DND-41 (cell line): Measurements from ENCODE around the gene PAH.

ENCODE experiments used
- ATAC-seq: fragments of 200-7000 bp; cut with Tn5 transposase; 3 replicates; pipeline ENCODE4 v1.9.1; 2021; ENCODE audit warnings: low read depth; ENCODE audit not compliant: insufficient read depth
- DNase-seq: peaks from one replicate; pipeline ENCODE4 v3.0.0-alpha.2; 2020
- H2AFZ ChIP-seq: 2 replicates; pipeline ENCODE4 v1.6.0; 2012; ENCODE audit warnings: low read depth, low read length
- H3K27ac ChIP-seq: 2 replicates; pipeline ENCODE4 v1.5.1; 2012; ENCODE audit warnings: low read length, inconsistent platforms
- H3K27me3 ChIP-seq: fragments of 200-600 bp; sonication (generic); 2 replicates; pipeline ENCODE4 v1.6.0; 2012; ENCODE audit warnings: low read length, mild to moderate bottlenecking, inconsistent platforms; ENCODE audit not compliant: insufficient read depth, poor library complexity
- H3K36me3 ChIP-seq: 2 replicates; pipeline ENCODE4 v1.5.1; 2012; ENCODE audit warnings: low read length, inconsistent platforms; ENCODE audit not compliant: insufficient read depth
- H3K4me1 ChIP-seq: 2 replicates; pipeline ENCODE4 v1.5.1; 2012; ENCODE audit warnings: mild to moderate bottlenecking, low read length; ENCODE audit not compliant: insufficient read depth
- H3K4me2 ChIP-seq: 2 replicates; pipeline ENCODE4 v1.6.0; 2012; ENCODE audit warnings: mild to moderate bottlenecking, moderate library complexity, low read length, inconsistent platforms; ENCODE audit not compliant: insufficient read depth
- H3K4me3 ChIP-seq, 2 experiments: fragments of 200-600 bp in 1 of 2; shearing (Covaris generic) in 1 of 2; 2 replicates each; pipeline ENCODE4 v1.5.1; 2012 to 2016; ENCODE audit warnings: inconsistent platforms in 2 of 2, low read length in 2 of 2, mild to moderate bottlenecking in 2 of 2, low read depth in 1 of 2, moderate library complexity in 1 of 2
- H3K79me2 ChIP-seq: 2 replicates; pipeline ENCODE4 v1.6.0; 2012; ENCODE audit warnings: low read length, inconsistent platforms; ENCODE audit not compliant: insufficient read depth
- H3K9ac ChIP-seq: 2 replicates; pipeline ENCODE4 v1.6.0; 2012; ENCODE audit warnings: low read depth, mild to moderate bottlenecking, inconsistent platforms, low read length, moderate library complexity
- H3K9me3 ChIP-seq: 2 replicates; pipeline ENCODE4 v1.5.1; 2012; ENCODE audit warnings: low read length, moderate library complexity, mild to moderate bottlenecking, inconsistent platforms; ENCODE audit not compliant: insufficient read depth, severe bottlenecking
- H4K20me1 ChIP-seq: 2 replicates; pipeline ENCODE4 v1.6.0; 2012; ENCODE audit warnings: low read length; ENCODE audit not compliant: insufficient read depth
- CTCF ChIP-seq: IDR thresholded peaks from 2 replicates; pipeline ENCODE4 v1.5.1; 2012; ENCODE audit warnings: borderline replicate concordance, low read length, moderate library complexity, mild to moderate bottlenecking; ENCODE audit not compliant: poor library complexity, severe bottlenecking; ENCODE audit errors: extremely low read depth
- EZH2 ChIP-seq: IDR thresholded peaks from 3 replicates; pipeline ENCODE4 v1.6.1; 2012; ENCODE audit warnings: borderline replicate concordance, low read depth, mild to moderate bottlenecking, moderate library complexity, low read length, inconsistent platforms; ENCODE audit not compliant: severe bottlenecking

Gene PAH

GRCh38 chr12:102816816-102817434, 100.1 kb downstream of the PAH start:
- H3K4me2 ChIP-seq = no peak overlapping the region
- no peak overlapping the region for H3K4me3 ChIP-seq
- TF ChIP-seq EZH2 = no peak
- TF ChIP-seq CTCF = peak; percentile 68
- no peak overlapping the region for H3K9ac ChIP-seq
- no peaks in the 10 kb centered on the region for H3K9me3 ChIP-seq
- no peaks in the 10 kb centered on the region for H3K4me1 ChIP-seq
- no peaks in the 10 kb centered on the region for H4K20me1 ChIP-seq
- H3K36me3 ChIP-seq = no peaks in the 10 kb centered on the region
- H3K27me3 ChIP-seq = no peaks in the 10 kb centered on the region
- ATAC-seq = peak; percentile 62; the same call in 1 of the 3 replicates
- no peaks in the 10 kb centered on the region for H3K79me2 ChIP-seq
- no peak overlapping the region for H2AFZ ChIP-seq
- no peak for DNase-seq
- no peak overlapping the region for H3K27ac ChIP-seq

- Histone ChIP-seq H3K9ac (no peak overlapping the region), H3K9me3 (no peaks in the 10 kb centered on the region), H3K4me1 (no peaks in the 10 kb centered on the region), H3K4me3 (no peak overlapping the region), H2AFZ (no peak overlapping the region), H4K20me1 (no peaks in the 10 kb centered on the region), H3K36me3 (no peaks in the 10 kb centered on the region), H3K4me2 (no peak overlapping the region), H3K27ac (no peak overlapping the region), H3K79me2 (no peaks in the 10 kb centered on the region), H3K27me3 (no peaks in the 10 kb centered on the region)
- TF ChIP-seq CTCF (no peak), EZH2 (no peak)
- ATAC-seq = no peak
- DNase-seq = no peak
These were observed 102.2 kb downstream of the PAH start for GRCh38 chr12:102814691-102815367.

- DNase-seq = no peak
- no peak overlapping the region for H3K4me2 ChIP-seq
- no peaks in the 10 kb centered on the region for H3K27me3 ChIP-seq
- H4K20me1 ChIP-seq = no peaks in the 10 kb centered on the region
- no peaks in the 10 kb centered on the region for H3K4me1 ChIP-seq
- no peak overlapping the region for H2AFZ ChIP-seq
- H3K9me3 ChIP-seq = no peaks in the 10 kb centered on the region
- no peak for ATAC-seq
- no peaks in the 10 kb centered on the region for H3K36me3 ChIP-seq
- TF ChIP-seq CTCF (no peak), EZH2 (no peak)
- H3K79me2 ChIP-seq = no peaks in the 10 kb centered on the region
- no peak overlapping the region for H3K9ac ChIP-seq
- no peak overlapping the region for H3K27ac ChIP-seq
- H3K4me3 ChIP-seq = no peak overlapping the region
These were observed 104.7 kb downstream of the PAH start for GRCh38 chr12:102812344-102812743.
